Thymus (tissue), 11 donors: ENCODE results near the gene KIRREL3. TPM values are rescaled to one million over a fixed set of nuclear protein-coding genes. Genes with fewer than 3 reads are reported as not detected.

Experiments used
- DNase-seq, 9 donors: peaks; one replicate each; pipeline ENCODE4 v3.0.0-alpha.2; 2013; ENCODE audit warnings: low spot score in 9 of 9, low read depth in 6 of 9, missing footprints in 1 of 9
- H3K27ac ChIP-seq, 2 donors: one replicate each; pipeline ENCODE4 v1.5.1; 2013; ENCODE audit warnings: control low read depth in 1 of 2, low read depth in 1 of 2, low read length in 1 of 2, mild to moderate bottlenecking in 1 of 2, moderate library complexity in 1 of 2
- H3K27me3 ChIP-seq, 2 donors: one replicate each; pipeline ENCODE4 v1.5.1; 2013; ENCODE audit warnings: low read length in 1 of 2; ENCODE audit not compliant: control insufficient read depth in 2 of 2, insufficient read depth in 1 of 2
- H3K36me3 ChIP-seq, 2 donors: one replicate each; pipeline ENCODE4 v1.5.1; 2013; ENCODE audit warnings: low read length in 1 of 2, mild to moderate bottlenecking in 1 of 2, moderate library complexity in 1 of 2; ENCODE audit not compliant: control insufficient read depth in 2 of 2, insufficient read depth in 2 of 2
- H3K4me1 ChIP-seq, 2 donors: one replicate each; pipeline ENCODE4 v1.5.1; 2013; ENCODE audit warnings: low read length in 2 of 2; ENCODE audit not compliant: control insufficient read depth in 2 of 2, insufficient read depth in 2 of 2
- H3K4me3 ChIP-seq, 2 donors: one replicate each; pipeline ENCODE4 v1.5.1; 2013; ENCODE audit warnings: low read length in 2 of 2, control low read depth in 1 of 2, mild to moderate bottlenecking in 1 of 2
- H3K9me3 ChIP-seq, 2 donors: one replicate each; pipeline ENCODE4 v1.5.1; 2013; ENCODE audit warnings: low read length in 1 of 2, mild to moderate bottlenecking in 1 of 2; ENCODE audit not compliant: control insufficient read depth in 2 of 2, insufficient read depth in 1 of 2
- WGBS: extraction: QIAGEN DNeasy Blood & Tissue Kit; methylation state at CpG from one replicate; pipeline ENCODE4 v1.1.7; 2013; 5-methylcytosine and 5-hydroxymethylcytosine counted together
- polyA plus RNA-seq: library from polyadenylated mRNA; stranded (reverse); fragments of 200-250 nt; gene quantifications from one replicate; pipeline ENCODE4 v1.2.3, GENCODE V29; 2013
- total RNA-seq: library from RNA; stranded (reverse); fragments of 120-200 nt; gene quantifications from one replicate; pipeline ENCODE4 v1.2.4, GENCODE V29; 2013
- donor health status: healthy.

KIRREL3 gene
- total and polyA plus RNA-seq, 2 donors, result 0.09 to 0.14 TPM

DNA sequence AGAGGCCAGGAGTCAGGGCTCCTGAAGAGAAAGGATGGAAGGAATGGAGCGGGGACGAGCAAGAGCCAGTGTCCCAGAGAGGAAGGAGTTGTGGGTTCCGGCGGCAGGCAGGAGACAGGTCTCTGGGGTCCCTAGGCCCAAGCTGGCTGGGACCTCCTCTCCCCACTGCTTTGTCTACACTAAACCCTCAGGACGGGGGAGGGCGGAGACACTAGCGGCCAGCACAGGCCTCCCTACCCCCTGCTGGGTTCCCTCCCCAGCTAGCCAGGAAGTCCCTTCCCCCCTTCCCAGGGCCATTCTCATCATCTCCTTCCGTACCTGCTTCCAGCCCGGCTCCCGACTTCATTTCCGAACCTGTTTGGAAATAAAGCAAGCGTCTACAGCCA lies 565.6 kb downstream of the KIRREL3 start:
- H3K27ac ChIP-seq, result no peak overlapping the region
- no peak overlapping the region for H3K4me3 ChIP-seq
- no peaks in the 10 kb centered on the region for H3K27me3 ChIP-seq
- no peak for DNase-seq
- no peaks in the 10 kb centered on the region for H3K9me3 ChIP-seq
- no peaks in the 10 kb centered on the region for H3K36me3 ChIP-seq
- no peaks in the 10 kb centered on the region for H3K4me1 ChIP-seq
- WGBS, result 94% methylated on average over 12 of the region's 12 CpGs

DNA sequence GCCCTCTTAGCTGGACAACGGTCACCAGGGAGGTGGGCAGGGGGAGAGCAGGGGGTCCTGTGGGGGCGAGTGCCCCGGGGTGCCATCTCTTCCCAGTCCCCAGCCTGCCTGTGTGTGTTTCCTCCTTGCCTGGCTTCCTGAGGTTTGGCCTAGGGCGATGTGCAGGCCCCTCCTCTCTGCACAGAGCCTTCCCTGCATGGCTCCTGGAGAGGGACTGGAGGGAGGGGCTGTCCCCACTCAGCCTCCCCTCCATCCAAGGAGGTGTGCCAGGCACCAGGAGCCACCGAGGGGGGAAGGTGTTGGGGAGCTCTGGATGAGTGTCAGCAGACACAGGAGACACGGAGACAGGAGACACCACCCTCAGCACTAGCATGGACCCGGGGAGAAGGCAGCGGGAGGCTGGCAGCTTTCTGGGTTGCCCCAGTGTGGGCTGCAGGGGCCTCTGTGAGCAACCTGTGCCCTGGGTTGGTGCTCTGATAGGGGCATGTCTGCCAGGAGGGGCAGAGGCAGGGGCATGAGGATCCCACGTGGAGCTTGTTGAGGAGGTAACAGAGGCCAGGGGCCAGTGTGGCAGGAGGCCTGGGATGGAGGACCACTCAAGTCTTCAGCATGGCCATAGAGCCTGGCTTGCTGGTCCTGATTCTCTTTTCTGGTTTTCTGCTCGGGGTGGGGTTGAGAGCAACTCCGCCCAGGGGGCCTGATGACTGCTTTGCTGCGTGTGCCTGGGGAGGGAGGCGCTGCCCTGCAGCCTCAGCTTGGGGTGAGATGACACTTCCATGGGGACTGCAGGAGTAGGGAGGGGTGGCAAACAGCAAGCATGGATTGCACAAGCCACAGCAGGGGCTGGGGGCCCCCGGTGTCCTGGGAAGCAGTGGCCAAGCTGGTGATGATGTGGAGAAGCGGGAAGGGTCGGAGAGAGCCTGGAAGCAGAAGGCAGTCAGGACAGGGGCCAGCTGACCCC lies 566.3 kb downstream of the KIRREL3 start:
- no peaks in the 10 kb centered on the region for H3K4me1 ChIP-seq
- 87% methylated on average over 16 of the region's 16 CpGs for WGBS
- no peak overlapping the region for H3K4me3 ChIP-seq
- DNase-seq, result no peak
- H3K27me3 ChIP-seq, result no peaks in the 10 kb centered on the region
- H3K27ac ChIP-seq, result no peak overlapping the region
- no peaks in the 10 kb centered on the region for H3K9me3 ChIP-seq
- no peaks in the 10 kb centered on the region for H3K36me3 ChIP-seq

DNA sequence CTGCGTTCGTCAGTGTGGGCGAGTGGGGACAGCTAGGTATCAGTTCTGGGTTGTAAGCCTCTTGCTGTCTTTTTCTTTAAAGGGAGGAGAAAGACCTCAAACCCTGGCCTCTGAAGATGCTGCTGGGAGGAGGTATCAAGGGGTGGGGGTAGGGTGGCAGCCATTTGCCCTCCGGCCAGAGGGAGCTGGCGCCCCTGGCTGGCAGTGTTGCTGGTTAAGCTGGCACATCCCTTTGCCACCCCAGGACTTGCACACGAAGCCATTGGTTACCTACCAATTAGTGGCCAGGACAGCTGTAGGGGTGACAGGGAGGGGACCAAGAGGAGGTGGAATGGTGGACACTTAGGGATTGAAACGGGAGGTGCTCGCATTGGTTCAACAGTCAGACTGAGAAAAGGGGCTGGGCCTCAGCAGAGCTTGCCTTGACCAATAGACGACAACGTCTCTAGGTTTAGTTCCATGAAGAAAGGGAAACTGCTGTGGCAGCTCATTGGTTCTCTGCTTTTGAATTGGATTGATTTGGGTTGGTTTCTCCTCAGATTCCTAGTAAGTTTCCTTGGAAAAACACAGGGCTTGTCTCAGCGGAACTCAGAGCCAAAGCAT lies 567.2 kb downstream of the KIRREL3 start:
- no peaks in the 10 kb centered on the region for H3K4me1 ChIP-seq
- 97% methylated on average over 11 of the region's 11 CpGs for WGBS
- no peak for DNase-seq
- no peak overlapping the region for H3K4me3 ChIP-seq
- H3K36me3 ChIP-seq, result no peaks in the 10 kb centered on the region
- H3K27me3 ChIP-seq, result no peaks in the 10 kb centered on the region
- H3K9me3 ChIP-seq, result no peaks in the 10 kb centered on the region
- H3K27ac ChIP-seq, result no peak overlapping the region

DNA sequence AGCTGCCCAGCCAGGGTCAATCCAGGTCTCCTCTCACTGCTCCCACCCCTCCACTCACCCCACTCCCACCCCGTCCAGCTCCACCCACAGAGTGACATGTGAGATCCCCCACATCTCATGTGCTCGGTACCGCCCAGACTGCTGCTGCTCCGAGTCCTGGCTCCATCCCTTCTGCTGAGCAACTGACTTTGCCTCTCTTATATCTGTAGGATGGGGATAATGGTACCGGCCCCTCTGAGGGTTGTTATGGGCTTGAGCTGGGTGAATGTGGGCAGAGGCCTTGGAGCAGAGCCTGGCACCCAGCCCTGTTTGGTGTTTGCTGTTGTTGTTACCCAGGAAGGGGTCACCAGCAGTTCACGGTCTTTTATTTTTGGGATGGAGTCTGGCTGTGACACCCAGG lies 568.0 kb downstream of the KIRREL3 start:
- Histone ChIP-seq H3K27me3 (no peaks in the 10 kb centered on the region), H3K4me1 (no peaks in the 10 kb centered on the region), H3K4me3 (no peak overlapping the region), H3K36me3 (no peaks in the 10 kb centered on the region), H3K9me3 (no peaks in the 10 kb centered on the region), H3K27ac (no peak overlapping the region)
- WGBS, result 93% methylated on average over 6 of the region's 6 CpGs
- DNase-seq, result no peak

DNA sequence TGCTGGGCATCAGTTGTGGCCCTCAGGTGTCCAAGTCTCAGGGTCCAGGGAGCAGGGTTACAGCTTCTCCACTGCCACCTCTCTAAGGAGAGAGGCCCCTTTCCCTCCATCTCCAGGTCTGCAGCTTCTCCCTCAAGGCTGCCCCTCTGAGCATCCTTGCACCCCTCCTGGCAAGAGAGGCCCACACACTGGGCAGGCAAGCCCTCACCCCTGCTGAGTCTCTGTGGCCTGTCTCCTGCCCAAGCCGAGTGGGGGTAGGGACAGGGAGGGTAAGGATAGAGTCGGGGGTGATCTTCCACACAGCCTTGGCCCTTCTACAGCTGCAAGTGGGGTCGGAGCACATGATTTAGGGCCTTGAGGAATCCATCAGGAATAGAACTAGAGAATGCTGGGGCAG lies 568.5 kb downstream of the KIRREL3 start:
- Histone ChIP-seq H3K4me1 (no peaks in the 10 kb centered on the region), H3K27ac (no peak overlapping the region), H3K4me3 (no peak overlapping the region), H3K27me3 (no peaks in the 10 kb centered on the region), H3K9me3 (no peaks in the 10 kb centered on the region), H3K36me3 (no peaks in the 10 kb centered on the region)
- no peak for DNase-seq
- WGBS, result 96% methylated on average over 3 of the region's 3 CpGs

DNA sequence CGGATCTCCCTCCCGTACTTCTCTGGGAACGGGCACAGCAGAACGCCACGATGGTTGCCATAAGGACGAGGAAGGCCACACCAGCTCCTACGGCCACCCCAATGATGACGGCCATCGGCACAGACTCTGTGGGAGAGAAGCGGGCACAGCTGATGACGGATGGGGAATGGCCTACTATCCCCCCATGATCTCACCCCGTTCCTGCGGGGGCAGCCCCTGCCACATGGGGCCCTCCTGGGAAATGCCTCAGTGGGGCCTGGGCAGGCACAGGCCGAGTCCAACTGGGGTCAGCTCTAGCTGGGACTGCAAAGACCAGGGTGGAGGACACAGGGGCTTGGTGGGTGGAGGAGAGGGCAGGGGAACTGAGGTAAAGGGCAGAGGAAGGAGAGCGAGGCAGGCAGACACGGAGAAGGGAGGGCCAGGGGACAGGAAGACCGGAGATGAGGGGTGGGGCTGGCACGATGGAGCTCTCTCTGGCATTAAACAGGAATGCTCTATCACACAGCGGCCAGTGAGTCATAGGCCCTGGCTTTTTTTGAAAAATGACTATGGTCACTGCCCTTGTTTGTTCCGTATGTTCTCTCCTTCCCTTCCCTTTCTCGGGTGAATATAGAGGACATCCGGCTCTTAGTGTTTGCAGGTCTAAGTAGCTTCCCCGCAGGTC lies 569.0 kb downstream of the KIRREL3 start:
- Histone ChIP-seq H3K4me1 (no peaks in the 10 kb centered on the region), H3K36me3 (no peaks in the 10 kb centered on the region), H3K27ac (no peak overlapping the region), H3K4me3 (no peak overlapping the region), H3K27me3 (no peaks in the 10 kb centered on the region), H3K9me3 (no peaks in the 10 kb centered on the region)
- DNase-seq, result no peak
- WGBS, result 97% methylated on average over 23 of the region's 23 CpGs

DNA sequence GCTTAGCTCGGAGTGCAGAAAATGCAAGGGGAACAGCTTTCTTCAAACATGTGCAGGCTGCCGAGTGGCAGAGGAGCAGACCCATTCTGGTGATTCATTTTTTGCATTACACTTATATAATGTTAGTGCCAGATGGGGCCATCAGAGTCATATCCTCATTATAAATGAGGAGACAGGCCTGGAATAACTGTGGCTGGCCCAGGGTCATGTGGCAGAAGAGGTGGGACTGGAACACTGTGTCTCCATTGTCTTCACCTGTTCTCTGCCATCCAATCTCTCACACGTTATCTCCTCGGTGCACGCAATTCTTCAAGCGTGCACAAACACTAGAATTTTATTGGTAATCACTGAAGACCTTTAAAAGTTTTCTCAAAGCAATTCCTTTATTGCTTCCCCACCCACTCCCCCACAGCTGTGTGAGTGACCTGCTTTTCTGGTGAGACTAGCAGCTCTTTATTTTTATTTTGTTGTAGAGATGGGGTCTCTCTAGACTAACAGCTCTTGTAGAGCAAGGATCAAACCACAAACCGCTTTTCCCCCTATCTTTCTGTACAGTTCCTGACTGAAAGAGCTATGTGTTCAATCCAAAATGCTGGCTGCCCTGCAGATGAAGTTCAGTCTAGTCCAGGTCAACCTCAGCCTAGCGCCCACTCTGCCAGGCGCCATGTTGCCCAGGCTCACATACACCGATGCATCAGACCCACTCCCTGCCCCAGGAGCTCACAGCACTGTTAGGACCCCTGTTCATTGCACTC lies 569.8 kb downstream of the KIRREL3 start:
- H3K27ac ChIP-seq, result no peak overlapping the region
- no peaks in the 10 kb centered on the region for H3K36me3 ChIP-seq
- WGBS, result 90% methylated on average over 10 of the region's 10 CpGs
- H3K4me3 ChIP-seq, result no peak overlapping the region
- no peaks in the 10 kb centered on the region for H3K4me1 ChIP-seq
- peaks cover 0 to 1% of the 10 kb centered on the region in 2 donors for H3K9me3 ChIP-seq
- DNase-seq, result no peak
- no peaks in the 10 kb centered on the region for H3K27me3 ChIP-seq

DNA sequence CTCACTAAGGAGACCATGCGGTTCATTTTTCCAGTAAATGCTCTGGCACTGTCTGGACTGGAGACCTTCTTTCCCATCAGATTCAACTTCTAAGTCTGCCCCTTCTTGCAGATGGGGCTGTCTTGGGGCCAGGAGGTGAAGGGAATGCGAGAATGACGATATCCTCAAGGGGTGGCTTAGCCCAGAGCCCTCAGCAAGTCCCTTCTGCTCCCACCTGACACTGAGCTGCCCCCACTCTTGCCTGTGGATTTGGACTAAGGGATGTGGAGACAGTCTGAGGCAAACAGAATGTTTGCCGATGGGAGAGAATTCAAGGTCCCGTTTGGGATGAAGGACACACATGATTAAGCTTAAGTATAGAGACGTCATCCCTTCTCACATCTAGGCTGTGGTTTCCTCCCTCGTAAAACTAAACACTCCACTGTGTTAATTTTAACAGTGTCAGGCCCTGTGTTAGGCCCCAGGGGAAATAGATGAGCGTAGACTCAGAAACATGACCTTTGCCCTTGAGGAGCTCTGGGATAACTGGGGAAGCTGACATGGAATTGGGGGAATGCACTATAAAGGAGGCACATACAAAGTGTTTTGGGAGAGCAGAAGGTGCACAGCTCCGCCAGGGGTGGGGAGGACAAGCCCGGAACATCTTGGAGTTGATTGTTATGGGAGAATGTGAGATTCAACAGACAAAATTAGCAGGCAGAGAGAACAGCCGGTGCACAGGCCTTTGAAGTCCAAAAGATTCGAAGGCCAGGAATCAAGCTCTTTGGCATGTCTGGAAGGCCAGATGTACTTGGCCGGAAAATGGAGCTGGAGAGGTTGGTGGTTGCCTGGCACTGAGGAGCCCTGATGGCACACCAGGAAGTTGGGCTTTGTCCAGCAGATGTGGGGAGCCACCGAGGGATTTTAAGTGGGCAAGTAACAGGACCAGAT lies 573.5 kb downstream of the KIRREL3 start:
- DNase-seq, result no peak
- peaks cover 0 to 1% of the 10 kb centered on the region in 2 donors for H3K9me3 ChIP-seq
- no peaks in the 10 kb centered on the region for H3K27me3 ChIP-seq
- H3K4me1 ChIP-seq, result peaks cover 0 to 4% of the 10 kb centered on the region in 2 donors
- WGBS, result 87% methylated on average over 14 of the region's 14 CpGs
- H3K27ac ChIP-seq, result no peak overlapping the region
- H3K4me3 ChIP-seq, result no peak overlapping the region
- no peaks in the 10 kb centered on the region for H3K36me3 ChIP-seq
